MCF 10A (cell line): ENCODE data around the gene GARIN3. TPM values are rescaled to one million over a fixed set of nuclear protein-coding genes. Genes with fewer than 3 reads are reported as not detected.

Experiments used
- BruUV-seq: library from RNA; stranded (reverse); fragments of 400-500 nt; replicated peaks from 2 replicates; lab custom pipeline; 2021; lab: Mats Ljungman, UMichigan
- CTCF ChIA-PET: fragments of 300-600 bp; sonication (Branson Sonifier 250); formaldehyde crosslinking; extraction: SDS; loops from one replicate; lab custom pipeline; 2021; ENCODE audit warnings: antibody characterized with exemption, inconsistent platforms; lab: Yijun Ruan, JAX
- POLR2A ChIA-PET: fragments of 300-600, 350-650 bp; sonication (Branson Sonifier 250); formaldehyde crosslinking; extraction: SDS; loops from one replicate; lab custom pipeline; 2020; ENCODE audit warnings: antibody characterized with exemption, inconsistent platforms; lab: Yijun Ruan, JAX
- DNase-seq: peaks from one replicate; pipeline ENCODE4 v3.0.0-alpha.2; 2018; ENCODE audit not compliant: unreplicated experiment
- H3K27ac Mint-ChIP-seq: one replicate; pipeline ENCODE4 v1.8.0; 2022; ENCODE audit warnings: mild to moderate bottlenecking, low read depth, mixed read lengths; ENCODE audit not compliant: unreplicated experiment
- H3K27me3 Mint-ChIP-seq: one replicate; pipeline ENCODE4 v1.8.0; 2022; ENCODE audit warnings: mixed read lengths; ENCODE audit not compliant: insufficient read depth, unreplicated experiment
- H3K36me3 Mint-ChIP-seq: one replicate; pipeline ENCODE4 v1.8.0; 2022; ENCODE audit warnings: mild to moderate bottlenecking, moderate library complexity, mixed read lengths; ENCODE audit not compliant: insufficient read depth, unreplicated experiment
- H3K4me1 Mint-ChIP-seq: one replicate; pipeline ENCODE4 v1.8.0; 2022; ENCODE audit warnings: mixed read lengths; ENCODE audit not compliant: insufficient read depth, unreplicated experiment
- H3K4me3 Mint-ChIP-seq: one replicate; pipeline ENCODE4 v1.8.0; 2022; ENCODE audit warnings: mild to moderate bottlenecking, moderate library complexity, mixed read lengths; ENCODE audit not compliant: unreplicated experiment
- H3K9me3 Mint-ChIP-seq: one replicate; pipeline ENCODE4 v1.8.0; 2022; ENCODE audit warnings: mixed read lengths; ENCODE audit not compliant: unreplicated experiment
- intact Hi-C: fragments of 100-400 bp; cut with micrococcal nuclease; formaldehyde crosslinking; loops from 2 replicates; pipeline ENCODE4 v1.14.1; 2022
- total RNA-seq: library from RNA; stranded (reverse); gene quantifications from 2 replicates; pipeline ENCODE4 v1.2.3, GENCODE V29; 2022
- TF ChIP-seq, protein P1 (sequence below): fragments of 200-600 bp; IDR thresholded peaks from one replicate; pipeline ENCODE4 v1.8.0; 2022; ENCODE audit warnings: antibody characterized with exemption, mild to moderate bottlenecking; ENCODE audit not compliant: unreplicated experiment

Gene GARIN3
- total RNA-seq, 1 experiment from 2014 or later: not detected

DNA sequence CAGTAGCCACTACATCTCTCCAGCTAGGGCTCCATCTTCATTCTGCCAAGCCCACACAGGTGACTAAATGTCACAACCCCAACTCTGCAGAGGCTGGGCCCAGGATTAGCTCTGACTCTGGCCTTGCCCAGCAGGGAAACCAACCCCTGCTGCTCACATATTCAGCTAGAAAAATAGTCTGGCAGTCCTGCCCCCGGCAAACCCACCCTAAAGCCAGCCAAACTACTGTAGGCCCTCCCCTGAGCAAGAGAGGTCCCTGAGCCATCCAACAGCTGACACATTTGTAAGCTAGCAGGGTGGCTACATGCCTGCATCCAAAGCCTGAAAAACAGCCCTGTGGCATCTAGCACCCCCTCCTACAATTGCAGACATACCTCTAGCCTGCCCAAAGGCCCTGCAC is 46.0 kb downstream of the GARIN3 start:
- no TSS peak for BruUV-seq
- intact Hi-C loops: no loop called here
- Mint-ChIP-seq H3K27me3 (no peaks in the 10 kb centered on the region), H3K4me1 (no peaks in the 10 kb centered on the region), H3K36me3 (no peaks in the 10 kb centered on the region), H3K9me3 (peaks cover 5% of the 10 kb centered on the region), H3K27ac (no peak overlapping the region), H3K4me3 (no peak overlapping the region)
- ChIA-PET POLR2A (interaction anchor here (0.6 kb wide), 1 partner anchor 1739 kb away, joined by 4 read pairs; no protein-coding TSS in a partner anchor), CTCF (interaction anchor here (4.1 kb wide), 1 partner anchor 13 kb away, joined by 23 read pairs; no protein-coding TSS in a partner anchor)
- no peak for DNase-seq
- TF ChIP-seq, protein P1, sequence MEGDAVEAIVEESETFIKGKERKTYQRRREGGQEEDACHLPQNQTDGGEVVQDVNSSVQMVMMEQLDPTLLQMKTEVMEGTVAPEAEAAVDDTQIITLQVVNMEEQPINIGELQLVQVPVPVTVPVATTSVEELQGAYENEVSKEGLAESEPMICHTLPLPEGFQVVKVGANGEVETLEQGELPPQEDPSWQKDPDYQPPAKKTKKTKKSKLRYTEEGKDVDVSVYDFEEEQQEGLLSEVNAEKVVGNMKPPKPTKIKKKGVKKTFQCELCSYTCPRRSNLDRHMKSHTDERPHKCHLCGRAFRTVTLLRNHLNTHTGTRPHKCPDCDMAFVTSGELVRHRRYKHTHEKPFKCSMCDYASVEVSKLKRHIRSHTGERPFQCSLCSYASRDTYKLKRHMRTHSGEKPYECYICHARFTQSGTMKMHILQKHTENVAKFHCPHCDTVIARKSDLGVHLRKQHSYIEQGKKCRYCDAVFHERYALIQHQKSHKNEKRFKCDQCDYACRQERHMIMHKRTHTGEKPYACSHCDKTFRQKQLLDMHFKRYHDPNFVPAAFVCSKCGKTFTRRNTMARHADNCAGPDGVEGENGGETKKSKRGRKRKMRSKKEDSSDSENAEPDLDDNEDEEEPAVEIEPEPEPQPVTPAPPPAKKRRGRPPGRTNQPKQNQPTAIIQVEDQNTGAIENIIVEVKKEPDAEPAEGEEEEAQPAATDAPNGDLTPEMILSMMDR: no peak

GRCh38 chr5:157116483-157116954 is 49.5 kb downstream of the GARIN3 start:
- H3K27ac Mint-ChIP-seq: no peak overlapping the region
- H3K27me3 Mint-ChIP-seq: no peaks in the 10 kb centered on the region
- TF ChIP-seq, protein P1: no peak
- CTCF ChIA-PET: interaction anchor here (0.7 to 2.2 kb wide), 4 partner anchors 12 to 90 kb away, joined by 3 to 13 read pairs (median 4); no protein-coding TSS in a partner anchor
- POLR2A ChIA-PET: no interaction called here
- H3K4me3 Mint-ChIP-seq: no peak overlapping the region
- peaks cover 2% of the 10 kb centered on the region for H3K9me3 Mint-ChIP-seq
- DNase-seq: no peak
- H3K4me1 Mint-ChIP-seq: no peaks in the 10 kb centered on the region
- no peaks in the 10 kb centered on the region for H3K36me3 Mint-ChIP-seq
- BruUV-seq: no TSS peak
- intact Hi-C loops: loop anchor here (5.0 kb wide), 1 partner anchor 1509 kb away; no protein-coding TSS in a partner anchor

- intact Hi-C loops: loop anchor here (5.0 kb wide), 1 partner anchor 1508 kb away; no protein-coding TSS in a partner anchor
- Mint-ChIP-seq H3K27ac (no peak overlapping the region), H3K36me3 (no peaks in the 10 kb centered on the region), H3K4me3 (no peak overlapping the region), H3K9me3 (no peaks in the 10 kb centered on the region), H3K27me3 (no peaks in the 10 kb centered on the region), H3K4me1 (no peaks in the 10 kb centered on the region)
- no peak for DNase-seq
- no TSS peak for BruUV-seq
- TF ChIP-seq, protein P1: no peak
- CTCF ChIA-PET: interaction anchor here (0.6 to 0.7 kb wide), 2 partner anchors 11 to 35 kb away, joined by 4 to 5 read pairs; no protein-coding TSS in a partner anchor
- POLR2A ChIA-PET: no interaction called here
Measured at GRCh38 chr5:157115502-157115901, 50.6 kb downstream of the GARIN3 start.

GRCh38 chr5:157115012-157115411 is 51.1 kb downstream of the GARIN3 start:
- H3K36me3 Mint-ChIP-seq: no peaks in the 10 kb centered on the region
- ChIA-PET CTCF (interaction anchor here (0.6 to 0.7 kb wide), 2 partner anchors 11 to 35 kb away, joined by 4 to 5 read pairs; no protein-coding TSS in a partner anchor), POLR2A (no interaction called here)
- H3K27me3 Mint-ChIP-seq: no peaks in the 10 kb centered on the region
- no TSS peak for BruUV-seq
- DNase-seq: no peak
- no peak overlapping the region for H3K27ac Mint-ChIP-seq
- no peaks in the 10 kb centered on the region for H3K4me1 Mint-ChIP-seq
- TF ChIP-seq, protein P1: no peak
- no peaks in the 10 kb centered on the region for H3K9me3 Mint-ChIP-seq
- intact Hi-C loops: loop anchor here (5.0 kb wide), 1 partner anchor 1508 kb away; no protein-coding TSS in a partner anchor
- no peak overlapping the region for H3K4me3 Mint-ChIP-seq
